ENCODE results near the gene ECHDC3.

- TF ChIP-seq POLR2A (IDR thresholded peaks at IDR 0.05; ENCODE audit: low read depth, low read length) (no peak), MYC (IDR thresholded peaks at IDR 0.05; ENCODE audit: low read depth, low read length) (no peak), POLR2AphosphoS5 (IDR thresholded peaks at IDR 0.05; ENCODE audit: insufficient read depth, low read depth, low read length) (no peak), EZH2 (IDR thresholded peaks at IDR 0.05; ENCODE audit: borderline replicate concordance, low read depth, low read length, severe bottlenecking) (no peak), CTCF (IDR thresholded peaks at IDR 0.05; ENCODE audit: extremely low read depth in 1 of 2, insufficient read depth in 1 of 2, low read depth in 1 of 2, low read length in 2 of 2) (no peak), MAX (IDR thresholded peaks at IDR 0.05; ENCODE audit: insufficient read depth, insufficient read length) (no peak)
Measured at GRCh38 chr10:11725912-11726311, 16.3 kb upstream of the ECHDC3 start.
